CD4-positive, alpha-beta T cell treated with Interleukin-15 for 4 hours (primary cell): ENCODE data around the gene ECHS1.

ENCODE experiments used
- DNase-seq: peaks from one replicate; pipeline ENCODE4 v3.0.0-alpha.2; 2020; ENCODE audit warnings: low spot score

ECHS1 gene

DNA sequence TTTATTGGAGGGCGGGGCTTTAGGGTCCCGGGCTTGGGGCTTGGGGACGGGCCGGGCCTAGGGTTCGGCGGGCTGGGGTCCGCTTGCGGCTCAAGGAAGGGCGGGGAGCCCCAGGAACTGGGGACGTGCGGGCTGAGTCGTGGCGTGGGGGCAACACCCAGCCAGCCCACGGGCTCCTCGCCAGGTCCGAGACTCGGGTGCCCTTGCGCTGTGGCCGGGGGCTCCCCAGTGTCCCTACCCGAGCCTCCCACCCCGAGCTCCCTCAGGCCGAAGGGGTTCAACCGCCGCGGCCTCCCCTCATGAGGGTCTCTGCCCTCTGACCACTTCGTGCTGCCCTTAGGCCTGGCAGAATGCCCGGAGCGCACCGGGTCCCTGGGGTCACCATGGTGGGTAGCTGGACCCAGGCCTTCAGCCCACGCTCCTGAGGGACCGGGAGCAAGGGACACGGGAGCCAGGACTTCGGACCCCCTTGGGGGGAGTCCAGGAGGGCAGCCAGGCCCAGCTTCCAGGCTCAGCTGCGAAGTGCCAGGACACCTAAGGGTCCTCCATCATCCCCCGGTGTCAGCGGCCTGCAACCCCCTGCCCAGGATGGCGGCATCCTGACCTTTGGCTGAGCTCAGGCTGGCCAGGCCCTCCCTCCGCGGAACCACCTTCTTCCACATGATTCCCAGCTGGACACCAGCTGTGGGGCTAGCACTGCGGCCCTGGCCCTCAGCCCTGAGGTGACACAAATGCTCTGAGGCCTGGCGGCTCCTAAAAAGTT, 14.8 kb downstream of the ECHS1 start:
- no peak for DNase-seq

DNA sequence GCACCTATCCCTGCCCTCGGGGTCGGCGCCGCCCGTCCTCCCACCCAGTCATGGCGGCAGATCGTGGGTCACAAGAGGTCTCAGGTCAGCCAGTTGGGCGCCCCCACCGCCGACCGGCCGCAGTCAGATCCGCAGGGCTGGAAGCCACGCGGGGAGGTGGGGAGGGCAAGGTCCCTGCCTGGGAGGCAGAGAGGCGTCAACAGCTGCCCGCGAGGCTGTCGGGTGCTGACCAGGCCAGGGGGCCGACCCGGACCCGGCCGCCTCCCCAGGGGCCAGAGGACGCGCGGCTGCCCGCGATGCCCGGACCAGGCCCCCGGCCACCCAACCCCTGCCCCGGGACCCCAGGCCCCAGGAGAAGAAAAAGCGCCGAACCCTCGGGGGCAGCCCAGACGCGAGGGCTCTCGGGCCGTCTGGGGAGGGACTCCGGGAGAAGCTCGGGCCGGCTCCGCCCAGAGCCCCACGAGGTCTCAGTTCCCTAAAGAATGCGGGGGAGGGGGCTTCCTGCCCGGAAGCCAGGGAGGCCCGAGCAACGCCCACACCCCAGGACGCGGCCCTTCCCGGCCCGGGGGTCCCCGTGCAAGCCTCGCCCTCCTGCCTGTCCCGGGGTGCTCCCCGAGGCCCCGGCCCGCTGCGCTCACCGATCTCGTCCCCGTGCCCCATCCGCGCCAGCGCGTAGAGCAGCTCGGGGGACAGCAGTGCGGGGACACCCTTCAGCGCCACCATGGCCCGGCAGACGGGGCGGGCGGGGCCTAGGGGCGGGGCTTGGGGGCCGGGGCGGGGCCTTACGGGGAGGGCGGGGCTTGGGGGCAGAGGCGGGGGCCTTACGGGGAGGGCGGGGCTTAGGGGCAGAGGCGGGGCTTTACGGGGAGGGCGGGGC, 15.6 kb downstream of the ECHS1 start, which contains the start of gene FUOM:
TSS of gene FUOM (minus strand) at position 735 of the 877 bp plus-strand sequence. CDS start at position 723, 12 bp downstream.
- peak; percentile 59 for DNase-seq

DNA sequence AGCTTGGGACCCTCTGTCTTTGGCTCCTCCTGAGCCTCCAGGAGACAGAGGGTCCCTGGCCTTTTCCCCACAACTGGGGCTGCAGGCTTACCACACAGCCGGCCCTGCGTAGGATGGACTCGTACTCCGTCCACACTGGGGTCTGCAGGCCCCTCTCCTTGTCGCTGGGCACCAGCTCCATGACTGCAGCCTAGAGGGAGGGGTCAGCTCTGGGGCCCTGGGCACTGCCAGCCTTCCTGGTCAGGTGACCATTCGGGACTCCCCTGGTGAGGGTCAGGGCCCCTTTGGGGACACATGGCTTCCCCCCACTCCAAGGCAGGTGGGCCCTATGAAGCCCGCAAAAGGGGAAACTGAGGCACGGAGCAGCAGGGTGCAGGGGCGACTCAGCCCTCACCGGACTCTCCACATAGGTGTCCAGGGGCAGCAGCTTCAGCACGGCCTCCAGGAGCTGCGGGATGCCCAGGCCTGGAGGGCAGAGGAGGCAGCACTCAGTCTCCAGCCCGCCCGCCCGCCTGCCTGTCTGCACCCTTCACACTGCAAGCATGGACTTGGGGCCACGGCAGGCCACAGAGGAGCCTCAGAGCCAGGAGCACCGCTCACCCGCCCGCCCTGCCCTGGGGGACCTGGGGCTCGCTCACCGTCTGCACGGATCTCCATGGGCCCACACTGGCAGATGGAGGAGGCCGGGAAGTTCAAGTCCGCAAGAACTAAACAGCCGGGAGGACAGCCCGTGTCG, 16.4 kb downstream of the ECHS1 start:
- DNase-seq: no peak

DNA sequence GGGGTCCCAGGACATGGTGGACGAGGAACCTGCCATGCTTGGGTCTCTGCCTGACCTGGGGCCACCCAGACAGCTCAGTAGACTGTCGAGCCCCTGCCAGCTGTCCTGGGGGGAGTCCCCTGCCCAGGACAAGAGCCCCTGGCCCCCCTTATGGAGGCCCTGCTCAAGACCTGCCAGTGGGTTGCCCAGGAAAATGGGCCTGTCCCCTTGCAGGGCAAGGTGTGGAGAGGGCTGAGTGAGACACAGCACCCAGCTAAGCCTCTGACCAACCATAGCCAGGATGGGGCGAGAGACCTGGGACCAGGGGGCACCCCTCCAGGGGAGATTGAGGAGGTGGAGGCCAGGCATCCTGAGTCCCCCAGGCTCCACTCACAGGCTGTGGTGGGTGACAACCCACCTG, 17.2 kb downstream of the ECHS1 start:
- no peak for DNase-seq

DNA sequence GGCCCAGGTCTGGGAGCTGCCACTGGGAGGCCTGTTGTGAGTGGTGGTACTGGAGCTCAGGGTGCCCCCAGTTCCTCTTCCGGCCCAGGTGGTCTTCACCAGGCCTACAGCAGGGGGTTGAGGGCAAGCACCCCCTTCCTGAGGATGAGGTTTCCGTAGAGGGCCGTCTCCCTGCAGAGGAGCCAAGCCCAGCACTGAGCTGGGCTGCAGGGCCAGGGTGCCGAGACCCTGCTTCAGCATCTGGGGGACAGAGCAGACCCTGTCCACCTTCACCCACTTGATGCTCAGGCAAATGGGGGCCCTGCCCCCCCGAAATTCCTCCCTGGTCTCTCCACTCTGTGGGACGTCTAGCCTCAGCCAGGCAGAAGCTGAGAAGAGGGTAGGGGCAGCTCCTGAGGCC, 17.9 kb downstream of the ECHS1 start:
- no peak for DNase-seq

DNA sequence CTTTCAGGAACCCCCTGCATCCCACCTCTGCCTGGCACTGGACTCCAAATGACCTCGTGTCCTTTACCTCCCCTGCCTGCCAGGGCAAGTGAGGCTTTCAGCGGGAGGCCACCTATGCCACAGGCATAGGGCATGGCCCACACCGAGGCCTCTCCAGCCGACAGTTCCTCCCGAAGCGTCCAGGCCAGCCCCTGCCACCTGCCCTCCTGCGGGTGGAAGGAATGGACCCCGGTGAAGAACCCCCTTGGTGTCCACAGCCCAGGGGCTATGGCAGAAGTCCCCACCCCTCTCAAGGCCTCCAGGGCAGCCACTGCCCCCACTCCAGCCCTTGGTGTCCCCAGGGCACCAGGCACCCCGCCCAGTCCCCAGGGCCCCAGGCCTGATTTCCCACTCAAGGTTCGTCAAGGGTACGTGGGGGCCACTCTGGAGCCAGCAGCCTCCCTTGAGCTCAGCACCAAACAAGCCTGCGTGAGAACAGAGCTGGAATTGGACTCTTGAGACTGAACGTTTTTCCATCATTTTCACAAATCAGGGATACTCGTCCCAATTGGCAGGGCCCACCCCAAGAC, 18.4 kb downstream of the ECHS1 start:
- no peak for DNase-seq

DNA sequence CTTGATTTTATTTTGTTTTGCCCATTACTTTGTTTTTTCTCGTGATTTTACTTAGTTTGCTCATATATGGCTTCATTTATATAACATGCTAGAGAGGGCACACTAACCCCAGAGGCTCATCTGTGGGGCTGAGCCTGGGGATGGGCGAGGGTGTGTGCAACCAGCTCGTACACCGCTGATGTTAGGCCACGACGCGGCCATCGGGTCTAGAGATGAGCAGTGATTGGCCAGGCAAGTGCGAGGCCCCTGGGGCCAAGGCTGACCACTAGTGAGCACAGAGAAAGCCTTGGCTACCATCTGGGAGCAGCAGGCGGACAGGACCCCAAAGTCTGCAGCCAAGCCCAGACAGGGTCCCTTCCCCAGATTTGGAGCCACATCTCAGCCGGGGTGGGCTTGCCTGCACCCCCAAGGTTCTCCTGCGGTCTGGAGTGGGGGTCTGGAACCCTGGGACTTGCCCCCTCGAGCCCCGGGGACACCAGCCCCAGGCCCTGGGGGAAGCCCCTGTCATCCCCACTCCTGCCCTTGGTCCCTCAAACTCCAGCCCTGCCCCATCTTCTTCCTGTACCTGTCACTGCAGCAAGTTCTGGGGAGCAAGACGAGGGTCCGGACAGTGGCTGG, 19.1 kb downstream of the ECHS1 start:
- DNase-seq: no peak

DNA sequence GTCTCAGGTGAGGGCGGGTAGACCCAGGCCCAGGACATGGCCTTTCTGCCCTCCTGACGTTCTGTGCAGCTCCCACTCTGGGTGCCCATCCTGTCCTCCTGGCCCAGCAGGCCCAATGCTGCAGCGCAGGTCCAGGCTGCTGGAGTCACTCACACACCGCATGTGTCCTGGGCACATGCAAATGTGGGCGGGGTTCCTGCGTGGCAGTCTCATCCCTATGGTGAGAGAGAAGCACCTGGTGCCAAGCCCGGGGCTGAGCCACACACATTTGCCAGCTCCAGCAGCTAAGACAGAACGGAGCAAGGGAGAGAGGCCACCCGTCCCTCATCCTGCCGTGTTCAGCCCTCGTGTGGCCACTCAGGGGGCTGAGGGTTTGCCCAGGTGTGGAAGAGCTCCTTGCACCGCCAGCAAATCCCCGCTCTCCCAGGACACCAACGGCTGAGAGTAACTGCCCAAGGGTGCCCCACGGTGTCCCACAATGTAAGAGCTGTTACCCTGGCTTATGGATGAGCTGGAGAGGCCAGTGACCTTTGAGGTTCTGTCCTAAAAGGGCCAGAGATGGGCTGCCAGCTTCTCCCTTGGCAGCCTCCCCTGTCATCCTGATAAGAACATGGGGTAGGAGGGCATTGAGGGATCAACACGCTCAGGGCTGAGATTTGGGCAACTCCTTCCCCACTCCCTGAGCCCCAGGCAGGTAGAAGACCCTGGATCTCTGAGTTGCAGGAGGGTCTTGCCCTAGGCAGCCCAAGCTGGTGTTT, 19.8 kb downstream of the ECHS1 start:
- DNase-seq: no peak

DNA sequence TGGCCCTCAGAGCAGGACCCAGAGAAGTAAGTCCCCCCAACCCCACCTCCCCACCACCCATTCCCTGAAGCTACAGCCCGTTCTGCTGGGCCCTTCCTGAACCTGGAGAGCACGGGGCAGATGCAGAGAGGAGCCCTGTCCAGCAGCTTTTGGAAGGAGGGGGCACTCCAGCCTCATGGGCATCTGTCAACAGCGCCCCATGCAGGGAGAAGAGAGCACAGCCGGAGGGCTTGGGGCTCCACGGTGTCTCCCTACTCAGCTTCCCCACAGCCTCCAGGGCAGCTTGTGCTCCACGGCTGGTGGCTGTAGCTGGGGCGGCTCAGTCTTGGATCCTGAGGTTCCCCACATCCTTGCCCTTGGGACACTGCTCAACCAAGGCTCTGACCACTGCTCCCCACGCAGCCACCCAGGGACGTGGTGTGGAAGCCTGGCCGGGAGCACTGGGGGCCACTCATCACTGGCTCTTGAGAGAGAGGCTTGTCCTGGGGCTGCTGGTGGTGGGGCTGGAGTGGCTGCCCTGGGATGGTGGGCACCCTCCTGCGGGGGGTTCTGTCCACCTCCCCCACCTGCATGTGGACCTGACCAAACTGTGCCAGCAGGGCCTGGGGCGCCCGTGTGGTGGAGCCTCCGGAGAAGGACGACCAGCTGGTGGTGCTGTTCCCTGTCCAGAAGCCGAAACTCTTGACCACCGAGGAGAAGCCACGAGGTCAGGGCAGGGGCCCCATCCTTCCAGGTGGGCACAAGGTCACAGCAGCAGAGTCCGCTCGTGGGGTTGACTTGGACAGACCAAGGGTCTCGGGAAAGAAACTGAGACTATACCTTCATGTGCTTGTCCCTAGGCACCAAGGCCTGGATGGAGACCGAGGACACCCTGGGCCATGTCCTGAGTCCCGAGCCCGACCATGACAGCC, 21.5 kb downstream of the ECHS1 start:
- DNase-seq: no peak

DNA sequence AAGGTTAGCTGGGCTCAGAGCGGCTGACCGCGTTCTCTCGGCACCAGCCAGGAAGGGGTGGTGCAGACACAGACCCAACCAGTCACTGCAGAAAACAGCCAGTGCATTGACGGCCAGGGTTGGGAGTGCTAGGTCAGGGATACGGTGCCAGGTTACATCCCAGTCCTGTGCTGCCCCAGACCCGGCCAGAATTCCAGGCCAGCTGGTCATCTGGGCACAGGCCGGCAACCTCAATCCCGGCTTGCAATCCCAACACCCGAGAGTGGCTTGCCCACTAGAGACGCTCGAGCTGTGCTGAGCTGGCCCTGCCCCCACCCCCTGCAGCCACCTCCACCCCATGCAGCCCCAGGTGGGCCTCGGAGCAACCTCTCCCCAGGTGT, 22.2 kb downstream of the ECHS1 start:
- DNase-seq: no peak

DNA sequence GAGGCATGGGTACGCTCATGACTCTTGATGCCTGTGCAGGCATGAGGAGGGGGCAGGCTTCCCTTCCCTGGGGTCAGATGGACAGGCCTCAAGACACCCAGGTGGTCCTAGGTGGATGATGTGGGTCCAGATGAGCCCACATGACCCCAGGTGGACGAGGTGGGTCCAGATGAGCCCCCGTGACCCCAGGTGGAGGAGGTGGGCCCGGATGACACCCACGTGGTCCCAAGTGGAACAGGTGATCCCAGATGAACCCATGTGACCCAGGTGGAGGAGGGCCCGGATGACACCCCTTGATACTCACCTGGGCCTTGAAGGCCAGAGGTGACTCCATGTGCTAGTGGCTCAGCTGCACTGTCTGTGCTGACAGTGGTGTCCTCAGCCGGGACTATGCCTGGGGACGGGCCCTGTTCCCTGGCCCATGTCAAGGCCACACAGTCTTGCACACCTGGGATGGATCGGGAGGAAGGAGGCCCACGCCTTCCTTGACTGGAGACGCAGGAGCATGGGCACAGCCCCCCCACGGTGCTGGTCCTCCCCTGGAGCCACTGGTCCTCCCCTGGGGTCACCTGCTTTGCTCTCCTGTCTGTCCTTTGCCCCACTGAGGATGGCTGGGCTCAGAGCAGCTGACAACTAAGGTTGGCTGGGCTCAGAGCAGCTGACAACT, 22.7 kb downstream of the ECHS1 start:
- no peak for DNase-seq

DNA sequence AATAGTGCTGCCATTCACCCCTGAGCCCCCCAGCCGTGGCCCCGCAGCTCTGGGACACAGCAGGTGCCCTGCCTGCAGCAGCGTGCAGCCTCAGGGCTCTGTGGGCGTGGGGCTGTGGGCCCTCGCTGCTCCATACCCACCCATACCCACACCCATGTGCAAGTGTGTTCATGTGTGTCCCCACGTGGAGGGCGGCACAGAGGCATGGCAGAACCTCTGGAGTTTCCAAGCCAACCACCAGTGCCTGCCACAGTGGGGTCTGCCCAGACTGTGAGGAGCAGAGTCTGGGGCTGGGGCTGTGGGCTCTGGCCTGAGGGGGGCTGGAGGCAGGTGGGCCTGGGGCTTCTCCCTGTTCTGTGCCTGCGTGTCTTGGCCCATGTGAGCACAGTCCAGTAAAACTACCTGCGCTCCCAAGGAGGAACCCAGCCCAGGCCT, 23.6 kb downstream of the ECHS1 start:
- DNase-seq: no peak

DNA sequence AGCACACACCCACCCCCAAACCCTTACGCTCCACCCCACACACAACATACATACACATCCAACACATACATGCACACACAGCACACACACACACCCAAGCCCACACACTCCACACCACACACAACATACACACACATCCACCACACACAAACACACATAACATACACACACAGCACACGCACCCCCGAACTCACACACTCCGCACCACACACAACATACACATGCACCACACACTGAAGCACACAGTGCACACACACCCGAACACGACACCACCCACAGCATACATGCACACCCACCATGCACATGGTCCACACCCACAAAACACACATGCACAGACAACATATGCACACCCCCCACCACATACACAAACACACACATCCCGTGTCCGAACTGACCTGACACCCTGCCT, 24.0 kb downstream of the ECHS1 start:
- DNase-seq: no peak

DNA sequence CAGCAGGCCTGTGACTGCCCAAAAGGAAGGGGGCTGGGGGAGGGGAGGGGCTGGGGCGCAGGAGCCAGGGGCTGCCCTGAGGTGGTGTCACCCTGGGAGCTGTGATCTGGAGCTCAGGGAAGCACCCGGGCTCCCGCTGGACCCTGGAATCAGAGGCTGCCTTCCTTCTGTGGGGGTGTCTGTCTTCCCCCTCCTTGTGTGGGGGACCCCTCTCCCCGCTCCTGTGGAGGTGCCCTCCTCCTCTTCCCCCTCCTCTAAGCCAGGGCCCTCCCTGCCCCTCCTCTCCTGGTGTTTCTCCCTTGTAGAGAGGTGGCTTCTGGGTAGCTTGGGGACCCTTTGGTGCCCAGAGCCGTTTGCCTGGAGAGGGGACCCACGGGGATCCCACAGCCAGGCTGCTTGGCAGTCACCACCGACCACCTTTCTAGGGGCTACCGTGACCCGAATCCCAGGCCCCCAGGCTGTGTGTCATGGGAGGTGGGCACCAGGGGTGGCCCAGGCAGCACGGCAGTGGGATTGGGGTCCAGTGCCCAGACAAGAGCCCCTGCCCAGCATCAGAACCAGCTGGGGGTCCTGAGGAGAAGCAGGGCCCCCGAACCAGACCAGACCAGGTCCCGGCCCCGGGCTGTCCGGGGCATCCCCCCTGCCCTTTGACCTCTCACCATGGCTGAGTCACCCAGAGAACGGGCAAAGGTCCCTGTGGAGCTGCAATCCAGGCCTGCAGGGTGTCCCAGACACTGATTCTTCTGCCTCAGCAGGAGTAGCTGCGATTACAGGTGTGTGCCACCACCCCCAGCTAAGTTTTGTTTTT, 25.2 kb downstream of the ECHS1 start:
- DNase-seq: no peak

DNA sequence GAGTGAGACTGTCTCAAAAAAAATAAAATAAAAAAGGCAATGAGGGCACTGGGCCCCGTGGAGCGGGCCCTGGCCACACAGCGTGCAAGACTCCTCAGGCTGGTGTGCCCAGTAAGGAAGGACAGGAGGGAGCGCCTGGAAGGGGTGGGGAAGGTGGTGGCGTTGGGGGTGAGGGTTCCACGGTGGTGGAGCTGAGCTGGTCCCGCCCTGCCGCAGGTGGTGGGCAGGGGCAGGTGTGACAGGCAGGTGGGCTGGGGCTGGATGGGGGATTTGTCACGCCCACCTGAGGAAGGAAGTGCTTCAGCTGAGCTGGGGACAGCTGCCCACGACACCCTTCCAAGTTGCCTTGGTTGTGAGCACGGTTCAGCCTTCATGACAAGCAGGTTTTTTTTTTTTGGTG, 26.7 kb downstream of the ECHS1 start:
- DNase-seq: no peak

DNA sequence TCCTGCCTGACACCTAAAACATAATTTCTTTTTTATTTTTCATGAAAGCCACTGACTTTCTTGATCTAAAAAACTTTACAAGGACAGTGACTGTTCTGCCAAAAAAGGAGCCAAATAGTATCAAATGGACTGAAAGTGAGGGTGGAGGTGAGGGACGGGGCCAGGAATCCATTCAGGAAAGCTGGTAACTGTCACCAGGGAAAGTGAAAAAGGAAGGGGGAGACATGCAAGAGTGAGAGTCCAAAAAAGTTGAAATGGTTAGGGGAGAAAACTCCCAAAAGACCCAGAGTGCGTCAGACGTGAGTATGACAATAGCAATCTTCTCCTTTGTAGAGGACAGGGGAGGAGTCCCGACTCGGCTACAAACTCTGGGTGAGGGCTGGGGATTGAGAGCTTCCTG, 28.9 kb downstream of the ECHS1 start:
- DNase-seq: no peak

DNA sequence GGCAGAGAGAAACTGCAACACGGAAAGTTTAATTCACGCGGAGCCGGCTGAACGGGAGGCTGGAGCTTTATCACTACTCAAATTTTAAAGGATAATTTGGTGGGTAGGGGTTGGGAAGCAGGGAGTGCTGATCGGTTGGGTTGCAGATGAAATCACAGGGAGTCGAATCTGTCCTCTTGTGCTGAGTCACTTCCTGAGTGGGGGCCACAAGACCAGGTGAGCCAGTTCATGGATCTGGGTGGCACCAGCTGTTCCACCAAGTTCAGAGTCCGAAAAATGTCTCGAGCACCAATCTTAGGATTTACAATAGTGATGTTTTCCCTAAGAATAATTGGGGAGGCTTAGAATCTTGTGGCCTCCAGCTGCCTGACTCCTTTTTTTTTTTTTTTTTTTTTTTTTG, 29.6 kb downstream of the ECHS1 start:
- DNase-seq: no peak

DNA sequence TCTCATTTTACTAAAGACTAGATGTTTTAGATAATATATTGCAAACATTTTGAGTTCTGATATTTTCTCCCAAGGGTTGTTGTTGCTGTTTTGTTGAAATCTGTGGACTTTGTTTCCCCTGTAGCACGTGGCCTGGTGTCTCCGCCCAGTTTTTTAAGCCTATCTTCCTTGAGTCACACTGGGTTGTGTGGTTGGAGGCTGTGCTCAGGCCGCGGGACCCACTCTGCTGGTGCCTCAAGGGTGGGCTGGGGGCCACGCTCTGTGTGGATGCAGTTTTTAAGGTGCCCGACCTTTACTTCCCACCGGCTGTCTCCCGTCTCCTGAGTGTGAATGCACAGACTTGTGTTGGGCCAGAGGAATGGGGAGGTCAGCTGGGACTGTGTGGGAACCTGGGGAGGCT, 30.2 kb downstream of the ECHS1 start:
- DNase-seq: no peak

DNA sequence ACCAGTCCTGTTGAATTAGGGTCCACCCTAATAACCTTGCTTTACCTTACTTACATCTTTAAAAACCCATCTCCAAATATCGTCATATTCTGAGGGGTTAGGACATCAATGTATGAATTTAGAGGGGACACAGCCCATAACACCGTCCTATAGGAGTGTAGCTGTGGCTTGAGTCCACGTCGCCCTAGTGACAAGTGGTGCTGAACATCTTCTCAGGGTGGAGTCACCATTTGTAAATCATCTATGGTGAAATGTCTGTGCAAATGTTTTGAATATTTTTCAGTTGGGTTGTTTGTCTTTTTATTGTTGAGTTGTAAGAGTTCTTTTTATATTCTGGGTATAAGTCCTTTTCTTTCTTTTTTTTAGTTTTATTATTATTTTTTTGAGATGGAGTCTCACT, 31.2 kb downstream of the ECHS1 start:
- no peak for DNase-seq
